ENCODE results near the gene HCFC1.
"Not testable (repeated sequence)": the region's sequence is repeated elsewhere in the genome, so short reads cannot be mapped to it uniquely, and the experiment has no call there.

HCFC1 gene

GRCh38 chrX:154010330-154011087 is 38.9 kb upstream of the HCFC1 start:
- H3K27ac ChIP-seq, result no peak overlapping the region
- no peak for DNase-seq (ENCODE audit: low read depth, low spot score)

- DNase-seq (ENCODE audit: low read depth, low spot score), result no peak
- H3K27ac ChIP-seq, result no peak overlapping the region
Observed at GRCh38 chrX:154008521-154008920, 36.9 kb upstream of the HCFC1 start.

GRCh38 chrX:154006947-154007346 is 35.3 kb upstream of the HCFC1 start:
- no peak for DNase-seq (ENCODE audit: low read depth, low spot score)
- H3K27ac ChIP-seq, result no peak overlapping the region

GRCh38 chrX:154004315-154004714 is 32.7 kb upstream of the HCFC1 start:
- DNase-seq (ENCODE audit: low read depth, low spot score), result no peak

GRCh38 chrX:154002215-154002719 is 30.6 kb upstream of the HCFC1 start:
- no peak for DNase-seq (ENCODE audit: low read depth, low spot score)
- no peak overlapping the region for H3K27ac ChIP-seq

More at GRCh38 chrX:154004315-154004714, 32.7 kb upstream of the HCFC1 start:
- no peak overlapping the region for H3K27ac ChIP-seq

- no peak for DNase-seq (ENCODE audit: low read depth, low spot score)
Observed at GRCh38 chrX:154000051-154000450, 28.4 kb upstream of the HCFC1 start.

GRCh38 chrX:153999359-154000037 is 27.9 kb upstream of the HCFC1 start:
- no peak for DNase-seq (ENCODE audit: low read depth, low spot score)
- H3K27ac ChIP-seq, result peak overlapping the region; percentile 9

More at GRCh38 chrX:154000051-154000450, 28.4 kb upstream of the HCFC1 start:
- H3K27ac ChIP-seq, result peak overlapping the region; percentile 9

GRCh38 chrX:153995504-153995903 is 23.9 kb upstream of the HCFC1 start:
- no peak overlapping the region for H3K27ac ChIP-seq
- no peak for DNase-seq (ENCODE audit: low read depth, low spot score)

- not testable (repeated sequence) for H3K27ac ChIP-seq; DNase-seq (ENCODE audit: low read depth, low spot score)
Observed at GRCh38 chrX:153994398-153994797, 22.8 kb upstream of the HCFC1 start.

GRCh38 chrX:153993978-153994377 is 22.4 kb upstream of the HCFC1 start:
- DNase-seq (ENCODE audit: low read depth, low spot score), result no peak
- no peak overlapping the region for H3K27ac ChIP-seq

- no peak for DNase-seq (ENCODE audit: low read depth, low spot score)
- no peak overlapping the region for H3K27ac ChIP-seq
Observed at GRCh38 chrX:153993079-153993478, 21.5 kb upstream of the HCFC1 start.

- no peak overlapping the region for H3K27ac ChIP-seq
- DNase-seq (ENCODE audit: low read depth, low spot score), result no peak
Observed at GRCh38 chrX:153992180-153992579, 20.6 kb upstream of the HCFC1 start.

GRCh38 chrX:153991013-153991580 is 19.5 kb upstream of the HCFC1 start:
- no peak for DNase-seq (ENCODE audit: low read depth, low spot score)
- no peak overlapping the region for H3K27ac ChIP-seq

- DNase-seq (ENCODE audit: low read depth, low spot score), result no peak
- H3K27ac ChIP-seq, result no peak overlapping the region
Observed at GRCh38 chrX:153989973-153990655, 18.5 kb upstream of the HCFC1 start.

- no peak overlapping the region for H3K27ac ChIP-seq
- no peak for DNase-seq (ENCODE audit: low read depth, low spot score)
Observed at GRCh38 chrX:153988493-153988892, 16.9 kb upstream of the HCFC1 start.

- no peak overlapping the region for H3K27ac ChIP-seq
- DNase-seq (ENCODE audit: low read depth, low spot score), result no peak
Observed at GRCh38 chrX:153984351-153985178, 12.9 kb upstream of the HCFC1 start.

- H3K27ac ChIP-seq, result no peak overlapping the region
- no peak for DNase-seq (ENCODE audit: low read depth, low spot score)
Observed at GRCh38 chrX:153983321-153983801, 11.7 kb upstream of the HCFC1 start.

GRCh38 chrX:153981771-153982533 is 10.3 kb upstream of the HCFC1 start:
- no peak overlapping the region for H3K27ac ChIP-seq
- no peak for DNase-seq (ENCODE audit: low read depth, low spot score)

- H3K27ac ChIP-seq, result no peak overlapping the region
Observed at GRCh38 chrX:153981231-153981630, 9.6 kb upstream of the HCFC1 start.

More at GRCh38 chrX:153981231-153981630, 9.6 kb upstream of the HCFC1 start:
- DNase-seq (ENCODE audit: low read depth, low spot score), result no peak
